22Rv1 (cell line): ENCODE data around the gene MAML3.

Source experiments
- CTCF ChIP-seq: fragments of 450-650 bp; IDR thresholded peaks from 2 replicates; pipeline ENCODE4 v1.5.1; 2017; ENCODE audit warnings: mild to moderate bottlenecking
- ZFX ChIP-seq: fragments of 450-650 bp; IDR thresholded peaks from 2 replicates; pipeline ENCODE4 v1.6.1; 2017; ENCODE audit warnings: antibody characterized with exemption, borderline replicate concordance

DNA sequence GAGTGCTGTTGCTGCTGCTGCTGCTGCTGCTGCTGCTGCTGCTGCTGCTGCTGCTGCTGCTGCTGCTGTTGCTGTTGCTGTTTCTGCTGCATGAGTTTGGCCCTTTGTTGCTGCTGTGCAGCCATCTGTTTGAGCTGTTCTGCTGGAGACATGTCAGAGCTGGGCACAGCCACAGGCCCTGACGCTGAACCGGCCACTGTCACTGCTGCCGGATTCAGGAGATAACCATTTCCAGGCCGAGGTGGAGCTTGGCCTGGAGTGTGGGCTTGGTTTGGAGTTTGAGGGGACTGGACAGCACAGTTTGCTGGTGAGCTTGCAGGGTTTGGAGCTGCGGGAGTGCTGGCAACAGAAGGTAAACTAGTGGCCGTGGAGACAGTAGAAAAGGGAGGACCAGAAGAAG is 264.1 kb downstream of the MAML3 start:
- TF ChIP-seq CTCF (no peak), ZFX (no peak)
